HG02610 (cell line): ENCODE measurements around the gene USP15.
"Not testable (repeated sequence)": the region's sequence is repeated elsewhere in the genome, so short reads cannot be mapped to it uniquely, and the experiment has no call there.

Experiments
- ATAC-seq: cut with Tn5 transposase; IDR thresholded peaks from one replicate; pipeline ENCODE4 v1.9.1; 2021; ENCODE audit warnings: mild to moderate bottlenecking, moderate library complexity; ENCODE audit not compliant: unreplicated experiment

The USP15 gene

GRCh38 chr12:62436164-62436503 is 175.9 kb downstream of the USP15 start:
- ATAC-seq: peak; percentile 16

GRCh38 chr12:62438098-62438692 is 178.0 kb downstream of the USP15 start:
- no peak for ATAC-seq

- no peak for ATAC-seq
Measured at GRCh38 chr12:62446754-62447452, 186.7 kb downstream of the USP15 start.

- no peak for ATAC-seq
Measured at GRCh38 chr12:62448436-62448835, 188.2 kb downstream of the USP15 start.

- not testable (repeated sequence) for ATAC-seq
Measured at GRCh38 chr12:62455429-62455828, 195.2 kb downstream of the USP15 start.

- ATAC-seq: no peak
Measured at GRCh38 chr12:62458626-62459025, 198.4 kb downstream of the USP15 start.

- no peak for ATAC-seq
Measured at GRCh38 chr12:62459976-62460375, 199.8 kb downstream of the USP15 start.

GRCh38 chr12:62461171-62461837 is 201.1 kb downstream of the USP15 start:
- not testable (repeated sequence) for ATAC-seq

GRCh38 chr12:62463252-62463651 is 203.0 kb downstream of the USP15 start:
- not testable (repeated sequence) for ATAC-seq
